Inflammatory macrophage treated with lipopolysaccharide for 4 hours (primary cell): Measurements from ENCODE around the gene HBS1L.
A peak's percentile ranks its signal among the peaks of the same experiment; 100 is the strongest.

Experiments used
- DNase-seq: peaks from one replicate; pipeline ENCODE4 v3.0.0-alpha.2; 2020

Gene HBS1L

DNA sequence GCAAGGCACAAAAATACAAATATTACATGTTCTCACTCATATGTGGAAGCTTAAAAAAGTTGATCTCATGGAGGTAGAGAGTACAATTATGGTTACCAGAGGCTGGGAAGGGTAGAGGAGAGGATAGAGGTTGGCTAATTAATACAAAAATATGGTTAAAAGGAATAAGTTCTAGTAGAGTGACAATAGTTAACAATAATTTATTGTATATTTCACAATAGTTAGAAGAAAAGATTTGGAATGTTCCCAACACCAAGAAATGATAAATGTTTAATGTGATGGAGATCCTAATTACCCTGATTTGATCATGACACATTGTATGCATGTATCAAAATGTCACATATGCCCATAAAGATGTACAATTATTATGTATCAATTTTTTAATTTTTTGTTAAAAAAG, 106.5 kb downstream of the HBS1L start:
- DNase-seq: no peak

DNA sequence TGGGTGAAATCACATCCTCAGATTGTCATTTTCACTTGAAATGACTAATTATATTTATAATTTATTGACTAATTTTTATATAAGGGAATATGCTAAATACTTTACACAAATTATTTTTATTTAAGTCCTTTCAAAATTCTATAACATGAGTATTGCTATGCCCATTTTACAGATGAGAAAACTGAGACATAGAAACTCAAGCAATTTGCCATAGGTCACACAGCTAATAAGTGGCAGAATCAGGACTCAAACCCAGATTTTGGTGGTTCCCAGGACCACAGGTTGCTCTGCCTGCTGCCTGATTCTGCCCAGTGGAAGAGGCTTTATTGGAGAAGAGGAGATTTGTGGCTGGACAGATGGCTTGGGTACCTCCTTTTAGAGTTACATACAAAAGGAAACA, 109.6 kb downstream of the HBS1L start:
- DNase-seq: no peak

GRCh38 chr6:134943522-134944111, 111.0 kb downstream of the HBS1L start:
- DNase-seq: no peak

DNA sequence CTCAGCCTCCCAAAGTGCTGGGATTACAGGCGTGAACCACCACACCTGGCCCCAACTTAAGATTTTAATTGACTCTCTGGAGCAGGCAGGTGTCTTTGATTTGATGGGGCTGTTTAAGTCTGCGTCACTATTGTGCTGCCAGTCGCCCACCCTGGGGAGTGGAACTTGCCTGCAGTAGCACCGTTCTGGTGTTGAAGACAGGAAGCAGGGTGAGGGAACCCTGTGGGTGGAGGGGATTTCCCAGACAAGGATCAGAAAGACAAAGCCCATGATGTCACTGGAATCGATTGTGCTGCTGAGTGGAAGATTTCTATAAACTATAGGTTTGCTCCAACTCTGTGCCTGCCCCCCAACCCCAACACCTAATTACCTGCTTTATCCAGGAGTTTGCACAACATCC, 115.7 kb downstream of the HBS1L start:
- peak; percentile 69 for DNase-seq

DNA sequence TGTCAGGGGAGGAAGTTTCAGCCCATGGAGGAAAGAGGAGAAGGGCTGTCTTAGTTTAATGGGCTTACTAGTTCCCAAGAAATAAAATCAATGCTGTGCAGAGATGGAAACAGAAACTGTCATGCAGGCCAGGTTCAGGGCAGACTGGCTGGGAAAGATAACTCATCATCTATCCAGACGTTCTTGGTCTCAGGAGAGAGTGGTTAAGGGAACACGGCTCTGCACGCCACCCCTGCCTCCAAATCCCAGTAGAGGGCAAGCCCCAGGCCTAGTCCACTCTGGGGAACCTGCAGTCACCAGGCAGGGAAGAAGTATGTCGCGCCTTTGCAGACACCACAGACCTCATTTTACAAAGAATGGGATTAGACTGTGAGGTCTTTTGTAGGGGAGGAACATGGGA, 117.2 kb downstream of the HBS1L start:
- DNase-seq: no peak

DNA sequence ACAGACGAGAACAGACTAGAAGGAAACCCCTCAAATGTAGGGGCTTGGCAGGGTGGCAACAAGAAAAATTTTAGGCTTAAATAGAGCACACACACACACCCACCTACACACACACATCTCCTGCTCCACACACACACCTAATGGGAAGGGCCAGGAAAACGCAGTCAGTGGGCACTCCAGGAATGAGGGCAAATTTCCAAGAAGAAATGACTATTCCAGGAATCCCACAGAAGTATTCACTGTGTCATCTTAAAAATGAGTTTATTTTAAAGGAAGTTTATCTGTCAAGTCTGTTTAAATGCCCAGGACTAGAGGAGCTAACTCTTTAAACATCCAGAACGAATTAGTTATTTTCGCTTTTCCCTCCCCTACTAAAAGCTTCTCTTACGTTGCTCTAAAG, 117.7 kb downstream of the HBS1L start:
- DNase-seq: no peak

- no peak for DNase-seq
Observed at GRCh38 chr6:134936476-134936875, 118.1 kb downstream of the HBS1L start.

GRCh38 chr6:134934793-134935485, 119.7 kb downstream of the HBS1L start:
- DNase-seq: no peak

DNA sequence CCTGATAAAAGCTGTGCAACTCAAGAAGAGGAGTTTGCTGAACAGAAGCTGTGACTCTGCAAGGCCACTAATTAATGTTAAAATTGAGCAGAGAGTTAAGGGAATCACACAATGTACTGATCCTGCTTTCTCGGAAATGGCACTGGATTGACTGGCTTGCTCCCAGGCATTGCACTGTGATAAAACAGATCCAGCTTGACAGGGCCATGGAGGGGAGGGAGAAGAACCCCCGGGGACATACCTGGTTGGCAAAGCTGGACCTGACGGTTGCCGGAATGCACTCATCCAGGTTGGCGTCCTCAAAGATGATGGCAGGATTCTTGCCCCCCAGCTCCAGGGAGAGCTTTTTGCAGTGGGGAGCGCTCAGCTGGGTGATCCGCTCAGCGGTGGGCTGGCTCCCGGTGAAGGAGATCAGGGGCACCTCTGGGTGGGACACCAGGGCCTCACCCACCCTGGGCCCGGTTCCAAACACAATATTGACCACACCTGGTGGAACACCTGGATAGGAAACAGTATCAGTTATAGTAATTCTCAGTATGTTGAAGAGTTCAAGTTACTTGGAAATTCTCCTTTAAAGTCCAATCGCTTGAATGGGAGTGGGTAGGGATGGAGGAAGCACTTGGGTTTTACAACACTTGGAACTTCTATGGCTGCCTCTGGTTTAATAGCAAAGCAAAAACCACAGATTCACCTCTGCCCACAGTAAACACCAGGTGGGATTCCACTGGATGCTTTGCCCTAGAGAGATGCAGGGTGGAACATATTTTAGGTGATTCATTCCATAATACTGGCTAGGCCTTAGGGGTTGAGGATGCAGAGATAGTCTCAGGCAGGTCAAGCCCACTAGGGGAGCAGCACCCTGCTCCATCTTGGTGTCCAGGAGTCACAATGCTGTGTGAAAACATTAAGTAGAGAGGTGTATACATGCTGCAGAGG, 121.8 kb downstream of the HBS1L start:
- DNase-seq: no peak

DNA sequence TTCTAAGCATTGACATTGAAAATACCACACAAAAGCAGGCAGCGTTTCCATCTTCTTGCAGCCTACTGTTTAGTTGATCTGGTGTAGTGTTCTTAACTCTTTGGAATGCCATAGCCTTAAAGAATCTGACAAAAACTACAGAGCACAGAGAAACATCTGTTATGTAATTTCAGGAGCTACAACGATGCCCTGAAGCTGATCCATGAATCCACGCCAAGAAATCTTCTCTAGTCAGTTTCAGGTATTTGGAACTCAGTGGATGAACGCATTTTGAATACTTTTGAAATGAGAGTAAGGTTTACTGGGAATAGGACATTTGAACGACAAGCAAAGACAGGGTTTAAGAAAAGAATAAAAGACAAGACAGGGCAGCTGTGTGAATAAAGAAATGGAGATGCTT, 122.5 kb downstream of the HBS1L start:
- no peak for DNase-seq

GRCh38 chr6:134930463-134930862, 124.2 kb downstream of the HBS1L start:
- peak; percentile 42 for DNase-seq

- no peak for DNase-seq
Observed at GRCh38 chr6:134928151-134928900, 126.3 kb downstream of the HBS1L start.

DNA sequence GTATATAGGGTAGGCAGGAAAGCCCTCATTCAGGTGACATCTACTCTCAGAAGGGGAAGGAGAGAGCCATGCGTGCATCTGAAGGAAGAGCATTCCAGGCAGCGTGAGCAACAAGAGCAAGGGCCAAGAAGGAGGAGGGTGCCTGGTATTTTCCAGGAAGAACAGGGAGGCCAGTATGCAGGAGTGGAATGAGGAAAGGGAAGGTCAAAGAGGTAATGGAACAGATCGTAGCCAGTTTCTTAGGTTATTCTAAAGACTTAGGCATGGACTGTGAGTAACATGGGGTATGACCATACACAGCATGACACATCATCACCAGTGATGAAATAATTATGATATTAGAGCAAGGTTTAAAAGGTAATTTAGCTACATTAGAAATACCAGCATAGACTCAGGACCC, 128.8 kb downstream of the HBS1L start:
- no peak for DNase-seq

GRCh38 chr6:134921721-134922261, 132.8 kb downstream of the HBS1L start:
- no peak for DNase-seq

DNA sequence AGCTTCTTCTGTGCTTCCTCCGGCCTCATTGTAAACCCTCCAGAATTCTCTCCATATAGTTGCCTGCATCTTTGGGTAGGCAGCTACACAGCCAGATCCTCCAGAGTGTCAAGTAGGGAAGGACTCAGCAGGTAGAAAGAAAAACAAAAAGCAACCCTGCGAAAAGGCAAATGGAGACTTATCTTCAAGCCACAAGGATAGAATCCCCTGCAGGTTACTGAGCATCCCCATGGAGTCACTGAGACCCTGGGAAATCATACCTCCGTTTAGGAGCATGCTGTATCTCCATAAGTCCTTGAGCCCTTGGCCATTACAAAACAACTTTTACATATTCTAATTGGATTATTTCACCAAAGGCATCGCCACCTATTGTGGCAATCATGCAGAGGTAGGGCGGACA, 133.3 kb downstream of the HBS1L start:
- no peak for DNase-seq

- no peak for DNase-seq
Observed at GRCh38 chr6:134920422-134920821, 134.2 kb downstream of the HBS1L start.

DNA sequence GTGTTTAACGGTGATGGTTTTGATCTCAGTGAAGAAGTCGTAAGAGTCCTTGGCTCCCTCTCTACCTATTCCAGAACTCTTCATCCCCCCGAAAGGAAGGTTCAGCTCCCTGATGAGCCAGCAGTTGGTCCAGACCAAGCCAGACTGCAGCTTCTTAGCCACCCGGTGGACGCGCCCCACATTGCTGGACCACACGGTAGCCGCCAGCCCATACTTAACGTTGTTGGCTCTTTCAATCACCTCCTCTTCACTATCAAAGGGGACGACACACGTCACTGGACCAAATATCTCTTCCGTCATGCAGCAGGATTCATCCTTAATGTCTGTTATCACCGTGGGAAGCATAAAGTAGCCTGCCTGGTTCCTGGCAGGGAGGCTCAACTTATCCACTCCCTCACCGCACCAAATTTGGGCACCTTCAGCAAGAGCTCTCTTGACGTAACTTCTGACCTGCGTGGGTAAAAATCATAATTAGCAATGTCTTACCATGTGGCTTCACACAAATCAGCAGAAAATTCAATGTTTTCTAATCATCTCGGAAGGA, 136.1 kb downstream of the HBS1L start:
- no peak for DNase-seq

GRCh38 chr6:134911547-134911946, 143.1 kb downstream of the HBS1L start:
- DNase-seq: no peak

- DNase-seq: no peak
Observed at GRCh38 chr6:134910593-134910935, 144.1 kb downstream of the HBS1L start.
